ENCODE data around the gene LDHD.

LDHD gene

DNA sequence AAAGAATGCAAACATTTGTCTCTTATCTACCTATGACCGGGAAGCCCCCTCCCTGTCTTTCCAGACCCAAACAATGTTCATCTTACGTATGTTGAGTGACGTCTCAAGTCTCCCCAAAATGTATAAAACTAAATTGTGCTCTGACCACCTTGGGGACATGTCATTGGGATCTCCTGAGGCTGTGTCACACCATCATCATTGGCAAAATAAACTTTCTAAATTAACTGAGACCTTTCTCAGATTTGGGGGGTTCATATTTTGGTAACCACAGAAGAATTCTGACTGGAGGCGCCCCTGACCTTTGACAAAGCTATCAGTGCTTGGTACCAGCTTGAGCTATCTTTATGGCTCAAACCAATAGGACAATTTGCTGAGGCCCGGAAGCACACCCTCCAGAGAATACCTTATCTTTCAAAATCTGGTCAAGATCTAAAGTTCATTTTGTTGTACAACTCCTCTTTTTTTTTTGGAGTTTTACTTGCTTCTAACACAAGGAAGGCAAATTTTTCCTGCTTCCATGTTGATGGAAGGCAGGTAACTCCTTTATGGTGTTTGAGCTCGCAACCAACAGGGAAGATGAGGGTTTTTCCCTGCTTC lies 2.5 kb upstream of the LDHD start:
- H3K4me3 ChIP-seq (ENCODE audit: low read depth, low read length) = no peak overlapping the region
- no peak for TF ChIP-seq CTCF (IDR thresholded peaks at IDR 0.05; ENCODE audit: low read depth, low read length)
- DNase-seq = no peak
- H3K27me3 ChIP-seq = no peaks in the 10 kb centered on the region
- no peaks in the 10 kb centered on the region for H3K36me3 ChIP-seq
- no peaks in the 10 kb centered on the region for H3K9me3 ChIP-seq
- no peaks in the 10 kb centered on the region for H3K4me1 ChIP-seq

- DNase-seq = no peak
- no peaks in the 10 kb centered on the region for H3K9me3 ChIP-seq
- no peak for TF ChIP-seq CTCF (IDR thresholded peaks at IDR 0.05; ENCODE audit: low read depth, low read length)
- no peaks in the 10 kb centered on the region for H3K36me3 ChIP-seq
- no peaks in the 10 kb centered on the region for H3K4me1 ChIP-seq
- H3K4me3 ChIP-seq (ENCODE audit: low read depth, low read length) = no peak overlapping the region
- H3K27me3 ChIP-seq = no peaks in the 10 kb centered on the region
These were observed 298 bp upstream of the LDHD start for GRCh38 chr16:75116911-75117245.

DNA sequence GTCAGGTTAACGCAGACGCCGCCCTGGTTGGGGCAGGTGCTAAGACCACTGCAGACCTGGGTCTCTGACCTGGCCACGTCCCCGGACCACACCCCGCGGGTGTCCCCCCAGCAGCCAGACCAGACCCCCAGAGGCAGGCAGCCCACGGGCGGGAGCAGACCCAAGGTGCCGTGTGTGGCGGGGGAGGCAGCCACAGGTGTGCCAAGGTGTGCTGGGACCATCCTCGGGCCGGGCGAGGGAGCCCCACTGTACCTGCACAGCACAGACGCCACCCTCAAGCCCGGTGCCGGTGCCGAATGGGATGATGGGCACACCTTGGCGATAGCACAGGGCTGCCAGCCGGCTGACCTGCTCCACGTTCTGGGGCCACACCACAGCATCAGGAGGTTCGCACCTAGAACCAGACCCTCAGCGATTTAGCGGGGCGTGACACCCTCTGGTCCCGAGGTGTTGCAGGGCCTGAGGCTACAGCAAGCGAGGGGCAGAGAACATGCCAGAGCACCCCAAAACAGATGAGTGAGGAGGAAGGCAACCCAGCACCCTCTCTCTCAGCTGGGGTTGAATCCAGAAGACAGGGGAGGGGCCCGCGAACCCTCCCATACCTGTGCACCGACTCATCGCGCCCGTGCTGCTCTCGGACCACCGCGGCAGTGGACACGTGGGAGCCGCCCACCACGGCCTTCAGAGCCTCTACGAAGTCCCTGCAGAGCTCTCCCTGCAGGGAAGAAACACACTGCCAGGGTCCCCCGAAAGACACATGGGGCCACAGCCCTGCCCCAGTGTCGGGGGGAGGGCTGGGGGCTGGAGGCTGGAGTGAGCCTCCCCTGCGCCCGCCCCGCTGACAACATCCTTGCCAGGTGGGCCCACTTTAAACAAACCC lies 1.4 kb downstream of the LDHD start:
- TF ChIP-seq CTCF (IDR thresholded peaks at IDR 0.05; ENCODE audit: low read depth, low read length) = no peak
- Histone ChIP-seq H3K9me3 (no peaks in the 10 kb centered on the region), H3K4me1 (peaks cover 3% of the 10 kb centered on the region), H3K4me3 (ENCODE audit: low read depth, low read length) (no peak overlapping the region), H3K27me3 (no peaks in the 10 kb centered on the region), H3K36me3 (no peaks in the 10 kb centered on the region)
- DNase-seq = no peak

DNA sequence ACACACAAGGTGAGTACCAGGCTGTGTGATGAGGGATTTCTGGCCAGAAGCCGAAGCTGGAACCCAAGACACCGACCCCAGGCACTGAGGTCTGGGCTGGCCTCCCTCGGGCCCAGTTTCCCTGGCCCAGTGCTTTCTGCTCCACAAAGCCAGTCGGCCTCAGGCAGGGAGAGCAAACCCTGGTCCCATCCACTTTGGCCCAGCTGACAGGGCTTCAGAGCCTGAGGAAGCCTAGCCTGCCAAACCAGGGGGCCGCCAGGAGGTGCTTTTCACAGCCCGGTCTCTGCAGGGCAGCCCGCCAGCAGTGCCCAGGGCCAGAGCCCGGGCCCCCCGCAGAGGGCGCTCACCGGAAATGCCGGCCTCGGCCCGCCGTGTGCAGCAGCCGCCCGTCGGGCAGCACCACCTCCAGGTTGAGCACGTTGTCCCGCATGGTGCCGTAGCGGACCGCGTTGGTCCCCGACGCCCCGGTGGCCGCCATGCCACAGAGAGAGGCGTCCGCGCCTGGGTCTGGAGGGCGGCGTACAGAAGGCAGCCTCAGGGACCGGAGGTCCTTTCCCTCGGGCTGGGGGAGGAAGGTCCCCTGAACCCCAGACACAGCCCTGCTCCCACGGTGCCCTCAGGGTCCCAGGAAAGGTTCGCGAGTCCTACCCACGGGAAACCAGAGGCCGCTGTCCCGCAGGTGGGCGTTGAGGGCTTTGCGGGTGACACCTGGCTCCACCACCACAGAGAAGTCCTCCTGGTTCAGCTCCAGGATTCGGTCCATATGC lies 2.2 kb downstream of the LDHD start:
- Histone ChIP-seq H3K4me1 (peaks cover 11% of the 10 kb centered on the region), H3K4me3 (ENCODE audit: low read depth, low read length) (no peak overlapping the region), H3K27me3 (no peaks in the 10 kb centered on the region), H3K36me3 (no peaks in the 10 kb centered on the region), H3K9me3 (no peaks in the 10 kb centered on the region)
- no peak for DNase-seq
- TF ChIP-seq CTCF (IDR thresholded peaks at IDR 0.05; ENCODE audit: low read depth, low read length) = no peak

GRCh38 chr16:75113541-75114121 lies 2.9 kb downstream of the LDHD start:
- no peak for DNase-seq
- Histone ChIP-seq H3K4me3 (ENCODE audit: low read depth, low read length) (no peak overlapping the region), H3K4me1 (peaks cover 18% of the 10 kb centered on the region), H3K9me3 (no peaks in the 10 kb centered on the region), H3K36me3 (no peaks in the 10 kb centered on the region), H3K27me3 (no peaks in the 10 kb centered on the region)
- no peak for TF ChIP-seq CTCF (IDR thresholded peaks at IDR 0.05; ENCODE audit: low read depth, low read length)
